K562 (cell line): ENCODE data around the gene NHS. TPM values are rescaled to one million over a fixed set of nuclear protein-coding genes. Genes with fewer than 3 reads are reported as not detected.

Experiments used
- ATAC-seq: fragments of 200-7000 bp; cut with Tn5 transposase; 3 replicates; pipeline ENCODE4 v1.9.1; 2020; ENCODE audit warnings: moderate library complexity
- BruUV-seq: library from RNA; stranded (reverse); fragments of 400-500 nt; replicated peaks from 2 replicates; lab custom pipeline; 2021; lab: Mats Ljungman, UMichigan
- CTCF ChIA-PET: fragments of 300-600 bp; formaldehyde crosslinking; extraction: SDS; loops from one replicate; lab custom pipeline; 2021; ENCODE audit warnings: low intra/inter-chr PET ratio; lab: Yijun Ruan, JAX
- POLR2A ChIA-PET: fragments of 300-600, 350-650 bp; sonication (Branson Sonifier 250); formaldehyde crosslinking; extraction: SDS; loops from one replicate; lab custom pipeline; 2021; ENCODE audit warnings: antibody characterized with exemption, inconsistent platforms; lab: Yijun Ruan, JAX
- DNase-seq, 4 experiments: peaks; one replicate each; pipeline versions ENCODE4 v3.0.0 to v3.0.0-alpha.2; 2011 to 2018; ENCODE audit warnings: low spot score in 3 of 4, mixed read lengths in 3 of 4; ENCODE audit errors: extremely low read depth in 1 of 4
- FAIRE-seq: peaks from 2 replicates; lab custom pipeline; 2011; peaks lifted over from hg19 to GRCh38; lab: Jason Lieb, UNC
- H2AFZ ChIP-seq: 2 replicates; pipeline ENCODE4 v1.6.0; 2011; ENCODE audit warnings: low read depth, low read length, control low read depth, inconsistent platforms
- H3K27ac ChIP-seq: fragments of 200-600 bp; 3 replicates; pipeline ENCODE4 v1.8.0; 2011; ENCODE audit warnings: low read depth, mild to moderate bottlenecking, control low read depth, inconsistent platforms, low read length, moderate library complexity, mixed read lengths; ENCODE audit errors: extremely low read depth
- H3K27me3 ChIP-seq, 2 experiments: fragments of 300-600 bp in 1 of 2; 2 replicates in 1 of 2; 3 replicates in 1 of 2; pipeline versions ENCODE4 v1.6.0 to v1.8.0; 2011; ENCODE audit warnings: inconsistent platforms in 2 of 2, low read length in 2 of 2, mild to moderate bottlenecking in 1 of 2, mixed read lengths in 1 of 2, moderate library complexity in 1 of 2; ENCODE audit not compliant: control insufficient read depth in 2 of 2, insufficient read depth in 2 of 2
- H3K36me3 ChIP-seq: fragments of 300-600 bp; 3 replicates; pipeline ENCODE4 v1.8.0; 2011; ENCODE audit warnings: mild to moderate bottlenecking, low read length, inconsistent platforms; ENCODE audit not compliant: control insufficient read depth, insufficient read depth
- H3K4me1 ChIP-seq, 2 experiments: fragments of 200-600 bp in 1 of 2; replicated peaks in 1 of 2; 2 replicates in 1 of 2; 3 replicates in 1 of 2; pipeline versions ENCODE4 v1.5.1 to v1.8.0; 2011; ENCODE audit warnings: inconsistent platforms in 2 of 2, low read length in 2 of 2, mild to moderate bottlenecking in 1 of 2, mixed read lengths in 1 of 2, moderate library complexity in 1 of 2; ENCODE audit not compliant: control insufficient read depth in 2 of 2, insufficient read depth in 2 of 2
- H3K4me2 ChIP-seq: 2 replicates; pipeline ENCODE4 v1.6.1; 2011; ENCODE audit warnings: low read length, control low read depth, inconsistent platforms, mixed read lengths; ENCODE audit not compliant: insufficient read depth
- H3K4me3 ChIP-seq: fragments of 200-600 bp; sonication (generic), shearing (Covaris generic); 2 replicates; pipeline ENCODE4 v1.5.1; 2016; ENCODE audit warnings: control low read depth, inconsistent platforms
- H3K79me2 ChIP-seq: fragments of 200-600 bp; 3 replicates; pipeline ENCODE4 v1.8.0; 2011; ENCODE audit warnings: low read length, inconsistent platforms; ENCODE audit not compliant: control insufficient read depth, insufficient read depth
- H3K9ac ChIP-seq, 2 experiments: 2 replicates each; pipeline versions ENCODE4 v1.6.0 to v1.6.1; 2011; ENCODE audit warnings: low read depth in 2 of 2, low read length in 2 of 2, control low read depth in 1 of 2, inconsistent platforms in 1 of 2, mild to moderate bottlenecking in 1 of 2, mixed read lengths in 1 of 2; ENCODE audit not compliant: insufficient read depth in 1 of 2
- H3K9me1 ChIP-seq: one replicate; pipeline ENCODE4 v1.6.0; 2011; ENCODE audit warnings: inconsistent platforms, mild to moderate bottlenecking, low read length, moderate library complexity; ENCODE audit not compliant: control insufficient read depth, insufficient read depth
- H3K9me3 ChIP-seq: replicated peaks from 2 replicates; pipeline ENCODE4 v1.5.1; 2011; ENCODE audit warnings: low read depth, low read length, inconsistent platforms; ENCODE audit not compliant: control insufficient read depth, insufficient read depth
- H4K20me1 ChIP-seq: replicated peaks from 2 replicates; pipeline ENCODE4 v1.6.1; 2011; ENCODE audit warnings: low read length, inconsistent platforms, mixed read lengths; ENCODE audit not compliant: control insufficient read depth, insufficient read depth
- HLTF ChIP-seq: fragments of 450-650 bp; IDR thresholded peaks from 2 replicates; pipeline ENCODE4 v1.6.1; 2016
- MAFF ChIP-seq: IDR thresholded peaks from 2 replicates; pipeline ENCODE4 v1.6.1; 2012; ENCODE audit warnings: low read length, improper control_type of control experiment
- MAFG ChIP-seq: fragments of 450-650 bp; conservative IDR thresholded peaks from 2 replicates; pipeline ENCODE4 v1.6.1; 2016; ENCODE audit warnings: missing genetic modification characterization, missing compliant biosample characterization
- MAFK ChIP-seq: IDR thresholded peaks from 2 replicates; pipeline ENCODE4 v1.6.1; 2011; ENCODE audit warnings: low read length, improper control_type of control experiment
- MCM7 ChIP-seq, 2 experiments: fragments of 450-650 bp; IDR thresholded peaks; 2 replicates each; pipeline ENCODE4 v1.6.1; 2016 to 2018
- RAD21 ChIP-seq, 2 experiments: fragments of 250-450 bp in 1 of 2; fragments of 450-650 bp in 1 of 2; sonication (Bioruptor Pico) in 1 of 2; formaldehyde crosslinking in 1 of 2; IDR thresholded peaks in 1 of 2; conservative IDR thresholded peaks in 1 of 2; 2 replicates each; pipeline versions ENCODE4 v1.4.0 to v1.8.0; 2020 to 2022; ENCODE audit warnings: mild to moderate bottlenecking in 2 of 2, moderate library complexity in 1 of 2
- SMC3 ChIP-seq: conservative IDR thresholded peaks from 2 replicates; pipeline ENCODE4 v1.6.1; 2011; ENCODE audit warnings: low read depth, low read length, improper control_type of control experiment; ENCODE audit not compliant: insufficient read depth
- WGBS: fragments of 100-300 bp; shearing (Covaris generic); methylation state at CpG from one replicate; pipeline ENCODE4 v1.1.6; 2016; ENCODE audit warnings: low coverage, mixed read lengths; ENCODE audit not compliant: insufficient coverage; ENCODE audit errors: missing lambda C conversion rate; 5-methylcytosine and 5-hydroxymethylcytosine counted together
- in situ Hi-C: fragments of 300-500 bp; cut with MboI; formaldehyde crosslinking; loops from 4 replicates; pipeline ENCODE4 v1.15.0; 2018; ENCODE audit warnings: inconsistent platforms, mixed read lengths
- intact Hi-C: fragments of 100-400 bp; cut with micrococcal nuclease; formaldehyde crosslinking; loops from 2 replicates; pipeline ENCODE4 v1.14.2; 2022
- polyA plus RNA-seq, 8 experiments: library from polyadenylated mRNA; depleted of rRNA in 4 of 8; stranded (reverse) in 5 of 8; unstranded in 3 of 8; fragments of >200 nt; fragmentation: Nextera tagmentation in 2 of 8; fragmentation: Illumina TruSeq in 1 of 8; extraction: Ambion mirVana in 2 of 8; extraction: Trizol in 1 of 8; gene quantifications; 2 replicates each; pipeline versions ENCODE4 v1.2.1 to v1.2.3, GENCODE V29; 2011 to 2014; ENCODE audit warnings: inconsistent platforms in 1 of 8, missing spikeins in 1 of 8
- total RNA-seq, 7 experiments: library from RNA; depleted of rRNA in 6 of 7; stranded (reverse); fragments of >200 nt in 6 of 7; fragmentation: Illumina TruSeq in 2 of 7; extraction: Trizol in 2 of 7; gene quantifications; 2 replicates each; pipeline versions ENCODE4 v1.2.1 to v1.2.3, GENCODE V29; 2011 to 2021; ENCODE audit warnings: low replicate concordance in 1 of 7
- TF ChIP-seq, protein P1 (sequence below), 2 experiments: fragments of 450-650 bp; formaldehyde crosslinking in 1 of 2; IDR thresholded peaks; 2 replicates each; pipeline versions ENCODE4 v1.4.0 to v1.6.1; 2014 to 2020; ENCODE audit warnings: mild to moderate bottlenecking in 2 of 2, borderline replicate concordance in 1 of 2, low read depth in 1 of 2
- TF ChIP-seq, protein P2 (sequence below), 3 experiments: IDR thresholded peaks in 2 of 3; conservative IDR thresholded peaks in 1 of 3; 2 replicates each; pipeline ENCODE4 v1.5.1; 2011 to 2012; ENCODE audit warnings: low read length in 3 of 3, mild to moderate bottlenecking in 3 of 3, control low read depth in 2 of 3, improper control_type of control experiment in 1 of 3, inconsistent platforms in 1 of 3, low read depth in 1 of 3, mixed read lengths in 1 of 3, moderate library complexity in 1 of 3; ENCODE audit not compliant: insufficient read depth in 2 of 3
- TF ChIP-seq, protein P3 (sequence below): fragments of 450-650 bp; formaldehyde crosslinking; IDR thresholded peaks from 2 replicates; pipeline ENCODE4 v1.4.0; 2020; ENCODE audit warnings: mild to moderate bottlenecking, moderate library complexity

NHS gene
- total and polyA plus RNA-seq, 9 of the 15 experiments (the other 6 are each of a cell fraction or from before 2014, with no cell fraction given): 0.02 TPM; not detected in 8

DNA sequence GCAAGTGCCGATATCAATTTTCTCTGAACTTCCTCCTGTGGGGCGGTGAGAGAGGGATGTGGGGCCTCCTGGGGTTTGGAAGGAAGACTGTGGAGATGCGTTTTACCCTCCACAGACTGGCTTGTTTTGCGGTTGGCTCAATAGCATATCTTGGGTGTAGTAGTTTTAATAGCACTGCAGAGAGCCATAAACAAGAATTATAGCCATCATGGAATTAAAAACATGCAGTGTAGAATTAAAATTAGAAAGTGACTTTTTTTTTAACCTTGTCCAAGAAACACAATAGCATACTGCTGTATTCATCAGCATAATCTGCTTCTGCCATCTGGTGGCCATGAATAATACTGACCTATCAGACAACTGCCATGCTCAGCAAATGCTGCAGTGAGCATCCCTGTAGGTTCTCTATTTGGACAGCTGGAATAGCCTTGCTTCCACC is 315.0 kb downstream of the NHS start:
- in situ Hi-C loops (no loop called here), intact Hi-C loops (loop anchor here (2.0 to 10.0 kb wide), 2 partner anchors 155 to 565 kb away; no protein-coding TSS in a partner anchor)
- Histone ChIP-seq H3K27me3 (no peaks in the 10 kb centered on the region), H4K20me1 (no peaks in the 10 kb centered on the region), H3K79me2 (no peaks in the 10 kb centered on the region), H3K4me3 (no peak overlapping the region), H3K4me1 (no peaks in the 10 kb centered on the region), H3K9ac (no peak overlapping the region), H3K9me1 (no peaks in the 10 kb centered on the region), H3K27ac (no peak overlapping the region), H3K4me2 (no peak overlapping the region), H2AFZ (no peak overlapping the region), H3K9me3 (no peaks in the 10 kb centered on the region), H3K36me3 (no peaks in the 10 kb centered on the region)
- POLR2A ChIA-PET: no interaction called here
- peak; percentile 57 for FAIRE-seq
- no TSS peak for BruUV-seq
- WGBS: 5% methylated on average over 4 of the region's 4 CpGs
- peak; percentile 22 to 35 (median 32) for DNase-seq
- CTCF ChIA-PET: no interaction called here
- ATAC-seq: peak; percentile 79
- TF ChIP-seq HLTF (no peak), SMC3 (peak; percentile 46), MAFF (0 out of 2 replicates have a peak, but pooled peaks have one; percentile 3), MAFG (0 out of 2 replicates have a peak, but pooled peaks have one; percentile 19), MCM7 (IDR thresholded peaks at IDR 0.05) (no peak), MAFK (peak; percentile 53; the same call in 1 of the 2 replicates), RAD21 (CRISPR knock-in tag; conservative IDR thresholded peaks at IDR 0.05 in 1 of 2, IDR thresholded peaks at IDR 0.05 in 1 of 2) (peak; percentile 49 to 65)
- TF ChIP-seq, protein P1, sequence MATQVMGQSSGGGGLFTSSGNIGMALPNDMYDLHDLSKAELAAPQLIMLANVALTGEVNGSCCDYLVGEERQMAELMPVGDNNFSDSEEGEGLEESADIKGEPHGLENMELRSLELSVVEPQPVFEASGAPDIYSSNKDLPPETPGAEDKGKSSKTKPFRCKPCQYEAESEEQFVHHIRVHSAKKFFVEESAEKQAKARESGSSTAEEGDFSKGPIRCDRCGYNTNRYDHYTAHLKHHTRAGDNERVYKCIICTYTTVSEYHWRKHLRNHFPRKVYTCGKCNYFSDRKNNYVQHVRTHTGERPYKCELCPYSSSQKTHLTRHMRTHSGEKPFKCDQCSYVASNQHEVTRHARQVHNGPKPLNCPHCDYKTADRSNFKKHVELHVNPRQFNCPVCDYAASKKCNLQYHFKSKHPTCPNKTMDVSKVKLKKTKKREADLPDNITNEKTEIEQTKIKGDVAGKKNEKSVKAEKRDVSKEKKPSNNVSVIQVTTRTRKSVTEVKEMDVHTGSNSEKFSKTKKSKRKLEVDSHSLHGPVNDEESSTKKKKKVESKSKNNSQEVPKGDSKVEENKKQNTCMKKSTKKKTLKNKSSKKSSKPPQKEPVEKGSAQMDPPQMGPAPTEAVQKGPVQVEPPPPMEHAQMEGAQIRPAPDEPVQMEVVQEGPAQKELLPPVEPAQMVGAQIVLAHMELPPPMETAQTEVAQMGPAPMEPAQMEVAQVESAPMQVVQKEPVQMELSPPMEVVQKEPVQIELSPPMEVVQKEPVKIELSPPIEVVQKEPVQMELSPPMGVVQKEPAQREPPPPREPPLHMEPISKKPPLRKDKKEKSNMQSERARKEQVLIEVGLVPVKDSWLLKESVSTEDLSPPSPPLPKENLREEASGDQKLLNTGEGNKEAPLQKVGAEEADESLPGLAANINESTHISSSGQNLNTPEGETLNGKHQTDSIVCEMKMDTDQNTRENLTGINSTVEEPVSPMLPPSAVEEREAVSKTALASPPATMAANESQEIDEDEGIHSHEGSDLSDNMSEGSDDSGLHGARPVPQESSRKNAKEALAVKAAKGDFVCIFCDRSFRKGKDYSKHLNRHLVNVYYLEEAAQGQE (IDR thresholded peaks at IDR 0.05; ENCODE audit: borderline replicate concordance): peak; percentile 31; the same call in 1 of the 2 replicates
- TF ChIP-seq, protein P1 (CRISPR knock-in tag; IDR thresholded peaks at IDR 0.05; ENCODE audit: low read depth): no peak
- TF ChIP-seq, protein P2, sequence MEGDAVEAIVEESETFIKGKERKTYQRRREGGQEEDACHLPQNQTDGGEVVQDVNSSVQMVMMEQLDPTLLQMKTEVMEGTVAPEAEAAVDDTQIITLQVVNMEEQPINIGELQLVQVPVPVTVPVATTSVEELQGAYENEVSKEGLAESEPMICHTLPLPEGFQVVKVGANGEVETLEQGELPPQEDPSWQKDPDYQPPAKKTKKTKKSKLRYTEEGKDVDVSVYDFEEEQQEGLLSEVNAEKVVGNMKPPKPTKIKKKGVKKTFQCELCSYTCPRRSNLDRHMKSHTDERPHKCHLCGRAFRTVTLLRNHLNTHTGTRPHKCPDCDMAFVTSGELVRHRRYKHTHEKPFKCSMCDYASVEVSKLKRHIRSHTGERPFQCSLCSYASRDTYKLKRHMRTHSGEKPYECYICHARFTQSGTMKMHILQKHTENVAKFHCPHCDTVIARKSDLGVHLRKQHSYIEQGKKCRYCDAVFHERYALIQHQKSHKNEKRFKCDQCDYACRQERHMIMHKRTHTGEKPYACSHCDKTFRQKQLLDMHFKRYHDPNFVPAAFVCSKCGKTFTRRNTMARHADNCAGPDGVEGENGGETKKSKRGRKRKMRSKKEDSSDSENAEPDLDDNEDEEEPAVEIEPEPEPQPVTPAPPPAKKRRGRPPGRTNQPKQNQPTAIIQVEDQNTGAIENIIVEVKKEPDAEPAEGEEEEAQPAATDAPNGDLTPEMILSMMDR (IDR thresholded peaks at IDR 0.05 in 2 of 3, conservative IDR thresholded peaks at IDR 0.05 in 1 of 3; ENCODE audit: insufficient read depth in 2 of 3, low read depth in 1 of 3, low read length in 3 of 3): peak; percentile 41 to 62 (median 51)
- TF ChIP-seq, protein P3, sequence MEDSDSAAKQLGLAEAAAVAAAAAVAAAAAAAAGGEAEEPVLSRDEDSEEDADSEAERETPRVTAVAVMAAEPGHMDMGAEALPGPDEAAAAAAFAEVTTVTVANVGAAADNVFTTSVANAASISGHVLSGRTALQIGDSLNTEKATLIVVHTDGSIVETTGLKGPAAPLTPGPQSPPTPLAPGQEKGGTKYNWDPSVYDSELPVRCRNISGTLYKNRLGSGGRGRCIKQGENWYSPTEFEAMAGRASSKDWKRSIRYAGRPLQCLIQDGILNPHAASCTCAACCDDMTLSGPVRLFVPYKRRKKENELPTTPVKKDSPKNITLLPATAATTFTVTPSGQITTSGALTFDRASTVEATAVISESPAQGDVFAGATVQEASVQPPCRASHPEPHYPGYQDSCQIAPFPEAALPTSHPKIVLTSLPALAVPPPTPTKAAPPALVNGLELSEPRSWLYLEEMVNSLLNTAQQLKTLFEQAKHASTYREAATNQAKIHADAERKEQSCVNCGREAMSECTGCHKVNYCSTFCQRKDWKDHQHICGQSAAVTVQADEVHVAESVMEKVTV: peak; percentile 24; the same call in 1 of the 2 replicates
